22Rv1 (cell line): ENCODE measurements around the gene CHRNB2.

Source experiments
- CTCF ChIP-seq: fragments of 450-650 bp; IDR thresholded peaks from 2 replicates; pipeline ENCODE4 v1.5.1; 2017; ENCODE audit warnings: mild to moderate bottlenecking
- ZFX ChIP-seq: fragments of 450-650 bp; IDR thresholded peaks from 2 replicates; pipeline ENCODE4 v1.6.1; 2017; ENCODE audit warnings: antibody characterized with exemption, borderline replicate concordance

- TF ChIP-seq CTCF (no peak), ZFX (no peak)
These were observed 40.2 kb downstream of the CHRNB2 start, which contains the start of gene ADAR for GRCh38 chr1:154607609-154608396.
